Gastroesophageal sphincter (tissue), 4 donors: ENCODE data around the gene KIRREL3. TPM values are rescaled to one million over a fixed set of nuclear protein-coding genes. Genes with fewer than 3 reads are reported as not detected.

Source experiments
- ATAC-seq: fragments of 150-250 bp; one replicate; pipeline ENCODE4 v1.9.1; 2016; ENCODE audit warnings: mild to moderate bottlenecking, moderate library complexity
- H3K27ac ChIP-seq, 4 donors: fragments of 200-600 bp; sonication (generic) in 3 of 4; 1 replicate in 3 of 4; 2 replicates in 1 of 4; pipeline ENCODE4 v1.5.1; 2016 to 2019
- H3K27me3 ChIP-seq: fragments of 200-600 bp; sonication (generic); one replicate; pipeline ENCODE4 v1.5.1; 2019
- H3K36me3 ChIP-seq, 2 donors: fragments of 200-600 bp; sonication (generic); one replicate each; pipeline ENCODE4 v1.5.1; 2019; ENCODE audit warnings: control low read depth in 1 of 2
- H3K4me1 ChIP-seq, 3 donors: fragments of 200-600 bp; sonication (generic); 1 replicate in 2 of 3; 2 replicates in 1 of 3; pipeline ENCODE4 v1.5.1; 2016 to 2019; ENCODE audit warnings: control low read depth in 2 of 3
- H3K4me3 ChIP-seq, 2 donors: fragments of 200-600 bp; sonication (generic); one replicate each; pipeline ENCODE4 v1.5.1; 2019; ENCODE audit warnings: mild to moderate bottlenecking in 1 of 2, moderate library complexity in 1 of 2
- H3K9me3 ChIP-seq, 3 donors: fragments of 200-600 bp; sonication (generic); one replicate each; pipeline ENCODE4 v1.5.1; 2017 to 2019; ENCODE audit warnings: control low read depth in 2 of 3
- CTCF ChIP-seq, 4 experiments: fragments of 200-600 bp in 2 of 4; fragments of 450-650 bp in 2 of 4; sonication (generic) in 1 of 4; IDR thresholded peaks; one replicate each; pipeline ENCODE4 v1.5.1; 2017 to 2019; ENCODE audit warnings: antibody characterized with exemption in 4 of 4, mild to moderate bottlenecking in 2 of 4, moderate library complexity in 2 of 4
- EP300 ChIP-seq: sonication (generic); formaldehyde crosslinking; IDR thresholded peaks from one replicate; pipeline ENCODE4 v1.6.1; 2017; ENCODE audit warnings: antibody characterized with exemption, mild to moderate bottlenecking
- POLR2A ChIP-seq, 2 donors: fragments of 450-650 bp; IDR thresholded peaks; one replicate each; pipeline ENCODE4 v1.6.1; 2017; ENCODE audit warnings: antibody characterized with exemption in 2 of 2, mild to moderate bottlenecking in 2 of 2, moderate library complexity in 1 of 2
- POLR2AphosphoS5 ChIP-seq: sonication (generic); formaldehyde crosslinking; IDR thresholded peaks from one replicate; pipeline ENCODE4 v1.6.1; 2017; ENCODE audit warnings: antibody characterized with exemption
- WGBS, 2 donors: methylation state at CpG; one replicate each; pipeline ENCODE4 v1.1.5; 2018; ENCODE audit warnings: low coverage in 1 of 2; 5-methylcytosine and 5-hydroxymethylcytosine counted together
- total RNA-seq, 4 donors: library from RNA; depleted of rRNA; stranded (reverse); fragments of >200 nt; gene quantifications; one replicate each; pipeline ENCODE4 v1.1.0, GENCODE V29; 2016

The KIRREL3 gene
- total RNA-seq, 4 donors from 2014 or later: 0.54 to 3.9 (median 1.4) TPM

GRCh38 chr11:126525216-126525615, 475.4 kb downstream of the KIRREL3 start:
- 68 to 74% methylated on average over 4 to 9 of the region's 10 CpGs for WGBS, 2 donors
- H3K4me3 ChIP-seq: no peak overlapping the region
- no peaks in the 10 kb centered on the region for H3K36me3 ChIP-seq
- peaks cover 33% of the 10 kb centered on the region for H3K27me3 ChIP-seq
- ATAC-seq: no peak
- no peaks in the 10 kb centered on the region for H3K4me1 ChIP-seq
- no peaks in the 10 kb centered on the region for H3K9me3 ChIP-seq
- no peak overlapping the region for H3K27ac ChIP-seq
- TF ChIP-seq POLR2A (IDR thresholded peaks at IDR 0.05) (no peak), EP300 (no peak), POLR2AphosphoS5 (no peak), CTCF (IDR thresholded peaks at IDR 0.05) (no peak)

- no peaks in the 10 kb centered on the region for H3K9me3 ChIP-seq
- no peaks in the 10 kb centered on the region for H3K36me3 ChIP-seq
- H3K4me3 ChIP-seq: no peak overlapping the region
- peaks cover 41% of the 10 kb centered on the region for H3K27me3 ChIP-seq
- no peaks in the 10 kb centered on the region for H3K4me1 ChIP-seq
- ATAC-seq: no peak
- no peak overlapping the region for H3K27ac ChIP-seq
- WGBS, 2 donors: 50 to 57% methylated on average over 1 to 4 of the region's 4 CpGs
- TF ChIP-seq EP300 (no peak), POLR2AphosphoS5 (no peak), CTCF (IDR thresholded peaks at IDR 0.05) (no peak), POLR2A (IDR thresholded peaks at IDR 0.05) (no peak)
Observed at GRCh38 chr11:126523441-126524205, 476.9 kb downstream of the KIRREL3 start.

GRCh38 chr11:126522606-126523005, 478.0 kb downstream of the KIRREL3 start:
- Histone ChIP-seq H3K36me3 (no peaks in the 10 kb centered on the region), H3K4me1 (no peaks in the 10 kb centered on the region), H3K27ac (no peak overlapping the region), H3K27me3 (peaks cover 41% of the 10 kb centered on the region), H3K9me3 (no peaks in the 10 kb centered on the region), H3K4me3 (no peak overlapping the region)
- ATAC-seq: no peak
- TF ChIP-seq POLR2A (IDR thresholded peaks at IDR 0.05) (no peak), EP300 (no peak), CTCF (IDR thresholded peaks at IDR 0.05) (no peak), POLR2AphosphoS5 (no peak)
- WGBS, 2 donors: 67 to 80% methylated on average over 1 to 3 of the region's 7 CpGs

DNA sequence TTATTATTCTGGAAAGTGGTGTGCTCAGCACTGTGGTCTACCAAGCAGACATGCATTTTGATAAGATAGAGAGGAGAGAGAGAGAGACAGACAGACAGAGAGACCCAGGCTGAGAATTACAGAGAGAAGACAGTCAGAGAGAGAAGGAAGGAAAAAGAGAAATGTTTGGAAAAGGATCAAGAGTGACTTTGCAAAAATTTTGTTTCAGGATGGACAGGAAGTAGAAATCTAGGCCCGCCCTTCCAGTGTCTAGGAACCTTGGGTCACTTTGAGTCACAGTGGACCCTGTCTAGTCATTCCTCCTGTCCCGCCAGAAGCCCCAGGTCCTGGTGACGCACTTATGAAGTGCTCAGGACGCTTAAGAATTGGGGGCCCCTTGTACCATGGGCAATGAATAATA, 478.4 kb downstream of the KIRREL3 start:
- Histone ChIP-seq H3K27me3 (peaks cover 36% of the 10 kb centered on the region), H3K4me3 (no peak overlapping the region), H3K27ac (no peak overlapping the region), H3K9me3 (no peaks in the 10 kb centered on the region), H3K36me3 (no peaks in the 10 kb centered on the region), H3K4me1 (no peaks in the 10 kb centered on the region)
- 78 to 86% methylated on average over 4 of the region's 4 CpGs for WGBS, 2 donors
- no peak for ATAC-seq
- no peak for TF ChIP-seq POLR2A (IDR thresholded peaks at IDR 0.05)
- no peak for TF ChIP-seq POLR2AphosphoS5
- TF ChIP-seq EP300: no peak
- no peak for TF ChIP-seq CTCF (IDR thresholded peaks at IDR 0.05)

- Histone ChIP-seq H3K27ac (no peak overlapping the region), H3K4me3 (no peak overlapping the region), H3K27me3 (peaks cover 27% of the 10 kb centered on the region), H3K36me3 (no peaks in the 10 kb centered on the region), H3K9me3 (no peaks in the 10 kb centered on the region), H3K4me1 (no peaks in the 10 kb centered on the region)
- peak; percentile 25 for ATAC-seq
- 83 to 94% methylated on average over 2 to 9 of the region's 11 CpGs for WGBS, 2 donors
- TF ChIP-seq CTCF (IDR thresholded peaks at IDR 0.05) (no peak), EP300 (no peak), POLR2AphosphoS5 (no peak), POLR2A (IDR thresholded peaks at IDR 0.05) (no peak)
Observed at GRCh38 chr11:126521196-126521595, 479.4 kb downstream of the KIRREL3 start.
